Caco-2 (cell line): ENCODE data around the gene ERAL1. TPM values are rescaled to one million over a fixed set of nuclear protein-coding genes. Genes with fewer than 3 reads are reported as not detected.
A peak's percentile ranks its signal among the peaks of the same experiment; 100 is the strongest.

Source experiments
- BruUV-seq: library from RNA; stranded (reverse); fragments of 400-500 nt; replicated peaks from 2 replicates; lab custom pipeline; 2021; lab: Mats Ljungman, UMichigan
- CTCF ChIA-PET: fragments of 300-600 bp; sonication (Branson Sonifier 250); formaldehyde crosslinking; loops from one replicate; lab custom pipeline; 2022; ENCODE audit warnings: antibody characterized with exemption; lab: Charles Lee
- POLR2A ChIA-PET: fragments of 300-600 bp; sonication (Branson Sonifier 250); formaldehyde crosslinking; loops from one replicate; lab custom pipeline; 2022; ENCODE audit warnings: antibody characterized with exemption; lab: Charles Lee
- DNase-seq, 2 experiments: peaks; one replicate each; pipeline versions ENCODE4 v3.0.0 to v3.0.0-alpha.2; 2020 to 2022
- H3K27me3 ChIP-seq: replicated peaks from 2 replicates; pipeline ENCODE4 v1.6.0; 2011; ENCODE audit warnings: low read length; ENCODE audit not compliant: control insufficient read depth, insufficient read depth
- H3K36me3 ChIP-seq: 2 replicates; pipeline ENCODE4 v1.5.1; 2011; ENCODE audit warnings: low read length; ENCODE audit not compliant: control insufficient read depth, insufficient read depth
- H3K4me1 ChIP-seq: fragments of 250-450 bp; sonication (Bioruptor Pico); 2 replicates; pipeline ENCODE4 v1.5.1; 2020; ENCODE audit warnings: mild to moderate bottlenecking
- H3K4me3 ChIP-seq: 2 replicates; pipeline ENCODE4 v1.5.1; 2011; ENCODE audit warnings: low read depth, mild to moderate bottlenecking, control low read depth, low read length
- H3K9me3 ChIP-seq: fragments of 250-450 bp; sonication (Bioruptor Pico); 2 replicates; pipeline ENCODE4 v1.5.1; 2020; ENCODE audit warnings: mild to moderate bottlenecking, moderate library complexity
- H3K27ac Mint-ChIP-seq: one replicate; pipeline ENCODE4 v1.8.0; 2022; ENCODE audit warnings: mixed read lengths; ENCODE audit not compliant: unreplicated experiment
- H3K27me3 Mint-ChIP-seq: one replicate; pipeline ENCODE4 v1.8.0; 2022; ENCODE audit warnings: mixed read lengths; ENCODE audit not compliant: insufficient read depth, unreplicated experiment
- H3K36me3 Mint-ChIP-seq: one replicate; pipeline ENCODE4 v1.8.0; 2022; ENCODE audit warnings: mild to moderate bottlenecking, mixed read lengths; ENCODE audit not compliant: insufficient read depth, unreplicated experiment
- H3K4me1 Mint-ChIP-seq: one replicate; pipeline ENCODE4 v1.8.0; 2022; ENCODE audit warnings: low read depth, mixed read lengths; ENCODE audit not compliant: unreplicated experiment
- H3K4me3 Mint-ChIP-seq: one replicate; pipeline ENCODE4 v1.8.0; 2022; ENCODE audit warnings: mild to moderate bottlenecking, moderate library complexity, mixed read lengths; ENCODE audit not compliant: unreplicated experiment
- H3K9me3 Mint-ChIP-seq: one replicate; pipeline ENCODE4 v1.8.0; 2022; ENCODE audit warnings: mixed read lengths; ENCODE audit not compliant: unreplicated experiment
- intact Hi-C: fragments of 100-400 bp; cut with micrococcal nuclease; formaldehyde crosslinking; loops from one replicate; pipeline ENCODE4 v1.10.0; 2022; ENCODE audit not compliant: unreplicated experiment
- total RNA-seq: library from RNA; stranded (reverse); gene quantifications from 2 replicates; pipeline ENCODE4 v1.2.3, GENCODE V29; 2022
- TF ChIP-seq, protein P1 (sequence below), 2 experiments: fragments of 200-600 bp in 1 of 2; IDR thresholded peaks; 1 replicate in 1 of 2; 2 replicates in 1 of 2; pipeline versions ENCODE4 v1.5.1 to v1.8.0; 2011 to 2022; ENCODE audit warnings: antibody characterized with exemption in 1 of 2, control low read depth in 1 of 2, inconsistent platforms in 1 of 2, low read depth in 1 of 2, low read length in 1 of 2, mild to moderate bottlenecking in 1 of 2, moderate library complexity in 1 of 2; ENCODE audit not compliant: insufficient read depth in 1 of 2, severe bottlenecking in 1 of 2, unreplicated experiment in 1 of 2

The ERAL1 gene
- total RNA-seq, 1 experiment from 2014 or later, result 85.1 TPM

DNA sequence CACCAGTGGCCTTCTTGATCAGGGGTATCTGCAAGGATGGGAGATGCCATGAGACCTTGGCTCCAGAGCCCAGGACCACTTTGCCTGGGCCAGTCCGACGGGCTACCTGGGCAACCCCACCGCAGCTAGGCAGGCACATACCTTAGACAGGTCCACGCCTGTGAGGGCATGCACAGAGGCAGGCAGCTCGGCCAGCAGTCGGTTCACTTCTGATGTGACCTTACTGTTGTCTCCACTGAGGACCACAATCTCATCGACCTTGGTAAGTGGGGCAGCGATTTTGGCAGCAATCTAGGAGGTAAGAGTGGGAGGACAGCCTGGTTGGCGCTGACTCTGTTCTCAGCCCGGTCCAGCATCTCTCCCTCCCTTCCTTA is 25.7 kb downstream of the ERAL1 start:
- H3K4me3 ChIP-seq, result no peak overlapping the region
- intact Hi-C loops, result no loop called here

DNA sequence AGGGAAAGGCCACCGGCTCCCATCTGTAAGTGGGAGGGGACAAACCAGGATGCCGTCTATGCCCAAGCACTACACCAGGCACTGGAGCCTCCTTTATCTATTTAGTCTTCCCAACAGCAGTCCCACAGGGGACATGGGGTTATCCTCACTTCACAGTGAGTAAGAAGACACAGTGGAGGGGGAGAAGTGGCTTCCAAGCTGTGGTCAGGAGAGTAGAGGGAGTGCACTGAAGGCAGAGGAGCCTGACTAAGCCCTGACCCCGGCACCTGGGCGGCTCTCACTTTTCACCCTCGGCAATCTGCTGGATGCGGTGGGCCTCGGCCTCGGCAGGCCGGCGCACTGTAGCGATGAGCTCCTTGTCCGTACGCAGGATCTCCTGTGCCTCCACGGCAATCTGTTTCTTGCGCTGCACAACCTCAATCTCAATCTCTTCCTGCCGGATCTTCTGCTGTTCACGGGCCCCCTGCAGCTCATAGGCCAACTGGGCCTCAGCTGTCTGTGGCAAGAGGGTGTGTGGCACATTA is 26.8 kb downstream of the ERAL1 start:
- H3K4me3 Mint-ChIP-seq, result no peak overlapping the region
- no peaks in the 10 kb centered on the region for H3K9me3 ChIP-seq
- H3K27ac Mint-ChIP-seq, result no peak overlapping the region
- no peaks in the 10 kb centered on the region for H3K27me3 ChIP-seq
- ChIA-PET POLR2A (no interaction called here), CTCF (interaction anchor here (4.8 kb wide), 1 partner anchor 118 kb away, joined by 70 read pairs; no protein-coding TSS in a partner anchor)
- no peaks in the 10 kb centered on the region for H3K27me3 Mint-ChIP-seq
- TF ChIP-seq, protein P1, sequence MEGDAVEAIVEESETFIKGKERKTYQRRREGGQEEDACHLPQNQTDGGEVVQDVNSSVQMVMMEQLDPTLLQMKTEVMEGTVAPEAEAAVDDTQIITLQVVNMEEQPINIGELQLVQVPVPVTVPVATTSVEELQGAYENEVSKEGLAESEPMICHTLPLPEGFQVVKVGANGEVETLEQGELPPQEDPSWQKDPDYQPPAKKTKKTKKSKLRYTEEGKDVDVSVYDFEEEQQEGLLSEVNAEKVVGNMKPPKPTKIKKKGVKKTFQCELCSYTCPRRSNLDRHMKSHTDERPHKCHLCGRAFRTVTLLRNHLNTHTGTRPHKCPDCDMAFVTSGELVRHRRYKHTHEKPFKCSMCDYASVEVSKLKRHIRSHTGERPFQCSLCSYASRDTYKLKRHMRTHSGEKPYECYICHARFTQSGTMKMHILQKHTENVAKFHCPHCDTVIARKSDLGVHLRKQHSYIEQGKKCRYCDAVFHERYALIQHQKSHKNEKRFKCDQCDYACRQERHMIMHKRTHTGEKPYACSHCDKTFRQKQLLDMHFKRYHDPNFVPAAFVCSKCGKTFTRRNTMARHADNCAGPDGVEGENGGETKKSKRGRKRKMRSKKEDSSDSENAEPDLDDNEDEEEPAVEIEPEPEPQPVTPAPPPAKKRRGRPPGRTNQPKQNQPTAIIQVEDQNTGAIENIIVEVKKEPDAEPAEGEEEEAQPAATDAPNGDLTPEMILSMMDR (IDR thresholded peaks at IDR 0.05; ENCODE audit: insufficient read depth in 1 of 2, low read depth in 1 of 2, low read length in 1 of 2, severe bottlenecking in 1 of 2, unreplicated experiment in 1 of 2), result no peak
- peaks cover 34% of the 10 kb centered on the region for H3K36me3 Mint-ChIP-seq
- H3K4me3 ChIP-seq, result no peak overlapping the region
- H3K4me1 Mint-ChIP-seq, result peaks cover 7% of the 10 kb centered on the region
- DNase-seq, result no peak
- H3K36me3 ChIP-seq, result peaks cover 8% of the 10 kb centered on the region
- H3K9me3 Mint-ChIP-seq, result no peaks in the 10 kb centered on the region
- BruUV-seq, result TSS peak; percentile 17
- H3K4me1 ChIP-seq, result no peaks in the 10 kb centered on the region
- intact Hi-C loops, result no loop called here

More for the DNA sequence above, 25.7 kb downstream of the ERAL1 start:
- no peak overlapping the region for H3K27ac Mint-ChIP-seq
- POLR2A ChIA-PET, result interaction anchor here (0.5 kb wide), 1 partner anchor 71 kb away, joined by 3 read pairs; the partner anchor contains the start of gene PHF12
- no peak for DNase-seq
- H3K9me3 Mint-ChIP-seq, result no peaks in the 10 kb centered on the region
- Histone ChIP-seq H3K36me3 (peaks cover 8% of the 10 kb centered on the region), H3K27me3 (no peaks in the 10 kb centered on the region), H3K4me1 (0 out of 2 replicates have a peak, but pooled peaks cover 5% of the 10 kb centered on the region), H3K9me3 (no peaks in the 10 kb centered on the region)
- H3K4me3 Mint-ChIP-seq, result no peak overlapping the region
- TF ChIP-seq, protein P1 (IDR thresholded peaks at IDR 0.05; ENCODE audit: insufficient read depth in 1 of 2, low read depth in 1 of 2, low read length in 1 of 2, severe bottlenecking in 1 of 2, unreplicated experiment in 1 of 2), result no peak
- peaks cover 25% of the 10 kb centered on the region for H3K36me3 Mint-ChIP-seq
- BruUV-seq, result no TSS peak
- peaks cover 16% of the 10 kb centered on the region for H3K4me1 Mint-ChIP-seq
- no peaks in the 10 kb centered on the region for H3K27me3 Mint-ChIP-seq
- CTCF ChIA-PET, result interaction anchor here (2.2 to 4.8 kb wide), 2 partner anchors 117 to 154 kb away, joined by 30 to 70 read pairs; partner anchors contain the start of gene TLCD1

DNA sequence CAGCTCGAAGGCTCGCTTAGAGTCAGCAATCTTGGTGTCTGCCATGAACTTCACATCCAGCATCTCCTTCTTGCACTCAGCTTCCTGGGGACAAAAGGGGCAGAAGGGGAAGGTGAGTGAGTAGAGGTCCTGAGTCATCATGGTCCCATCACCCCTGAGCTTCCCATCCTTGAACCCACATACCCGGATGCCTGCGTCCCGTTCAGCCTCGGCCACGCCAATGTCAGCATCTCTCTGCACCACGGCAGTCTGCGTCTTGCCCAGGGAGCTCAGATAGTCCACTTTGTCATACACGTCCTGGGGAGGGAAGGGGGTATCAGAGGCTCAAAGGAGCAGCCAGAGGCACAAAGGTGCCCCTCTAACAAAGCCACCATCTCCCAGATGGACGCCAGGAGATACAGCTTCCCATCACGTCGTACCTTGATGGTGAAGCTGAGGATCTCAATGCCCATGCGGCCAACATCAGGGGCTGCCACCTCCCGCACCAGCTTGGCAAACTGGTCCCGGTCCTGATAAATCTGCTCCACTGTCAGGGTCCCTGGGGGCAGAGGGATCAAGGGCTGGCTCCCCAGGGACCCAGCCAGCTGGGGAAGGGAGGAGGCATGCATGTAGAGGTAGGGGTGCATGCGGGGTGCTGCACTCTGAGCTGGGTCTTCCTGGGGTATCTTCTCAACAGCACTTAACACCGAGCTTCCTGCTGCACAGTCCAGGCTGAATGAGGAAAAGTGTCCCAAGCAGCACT is 27.5 kb downstream of the ERAL1 start:
- Histone ChIP-seq H3K27me3 (no peaks in the 10 kb centered on the region), H3K36me3 (peaks cover 8% of the 10 kb centered on the region), H3K9me3 (no peaks in the 10 kb centered on the region), H3K4me1 (no peaks in the 10 kb centered on the region), H3K4me3 (no peak overlapping the region)
- H3K27me3 Mint-ChIP-seq, result no peaks in the 10 kb centered on the region
- ChIA-PET CTCF (interaction anchor here (1.0 to 4.8 kb wide), 2 partner anchors 119 to 133 kb away, joined by 4 to 70 read pairs; no protein-coding TSS in a partner anchor), POLR2A (no interaction called here)
- DNase-seq, result no peak
- TF ChIP-seq, protein P1 (IDR thresholded peaks at IDR 0.05; ENCODE audit: insufficient read depth in 1 of 2, low read depth in 1 of 2, low read length in 1 of 2, severe bottlenecking in 1 of 2, unreplicated experiment in 1 of 2), result no peak
- peaks cover 7% of the 10 kb centered on the region for H3K4me1 Mint-ChIP-seq
- H3K4me3 Mint-ChIP-seq, result no peak overlapping the region
- H3K36me3 Mint-ChIP-seq, result peaks cover 34% of the 10 kb centered on the region
- BruUV-seq, result no TSS peak
- H3K9me3 Mint-ChIP-seq, result no peaks in the 10 kb centered on the region
- intact Hi-C loops, result no loop called here
- H3K27ac Mint-ChIP-seq, result no peak overlapping the region
